GM12878 (cell line): ENCODE data around the gene MAPKAPK3. TPM values are rescaled to one million over a fixed set of nuclear protein-coding genes. Genes with fewer than 3 reads are reported as not detected.

Experiments
- BCL11A ChIP-seq: IDR thresholded peaks from 2 replicates; pipeline ENCODE4 v1.6.1; 2011; ENCODE audit warnings: low read depth, low read length
- EED ChIP-seq: sonication (generic); IDR thresholded peaks from 2 replicates; pipeline ENCODE4 v1.6.1; 2016; ENCODE audit warnings: antibody characterized with exemption, low read depth
- ESRRA ChIP-seq: IDR thresholded peaks from 2 replicates; pipeline ENCODE4 v1.6.1; 2012; ENCODE audit warnings: mild to moderate bottlenecking, low read length, improper control_type of control experiment
- MEF2B ChIP-seq: fragments of 450-650 bp; IDR thresholded peaks from 2 replicates; pipeline ENCODE4 v1.6.1; 2018; ENCODE audit warnings: mild to moderate bottlenecking, moderate library complexity; ENCODE audit not compliant: partially characterized antibody, poor library complexity, severe bottlenecking
- PML ChIP-seq: IDR thresholded peaks from 2 replicates; pipeline ENCODE4 v1.6.1; 2012; ENCODE audit warnings: low read length, inconsistent platforms
- SREBF2 ChIP-seq: IDR thresholded peaks from 2 replicates; pipeline ENCODE4 v1.6.1; 2012; ENCODE audit warnings: mild to moderate bottlenecking, low read length
- STAT1 ChIP-seq: fragments of 450-650 bp; conservative IDR thresholded peaks from 2 replicates; pipeline ENCODE4 v1.6.1; 2014; ENCODE audit warnings: antibody characterized with exemption, mild to moderate bottlenecking
- SUZ12 ChIP-seq: fragments of 200-600 bp; sonication (generic); IDR thresholded peaks from one replicate; pipeline ENCODE4 v1.6.1; 2018; ENCODE audit warnings: antibody characterized with exemption, mild to moderate bottlenecking; ENCODE audit not compliant: unreplicated experiment
- ZNF207 ChIP-seq: fragments of 450-650 bp; IDR thresholded peaks from 2 replicates; pipeline ENCODE4 v1.6.1; 2014; ENCODE audit warnings: antibody characterized with exemption, mild to moderate bottlenecking, borderline replicate concordance
- polyA plus RNA-seq, 11 experiments: library from polyadenylated mRNA; depleted of rRNA in 4 of 11; unstranded in 6 of 11; stranded (reverse) in 5 of 11; fragments of >200 nt; fragmentation: Nextera tagmentation in 4 of 11; fragmentation: Illumina TruSeq in 1 of 11; extraction: Ambion mirVana in 4 of 11; extraction: Trizol in 1 of 11; gene quantifications; 1 replicate in 1 of 11; 2 replicates in 10 of 11; pipeline versions ENCODE4 v1.2.1 to v1.2.3, GENCODE V29; 2011 to 2016; ENCODE audit warnings: inconsistent platforms in 2 of 11, missing spikeins in 2 of 11, low read depth in 1 of 11
- total RNA-seq, 4 experiments: library from RNA; depleted of rRNA in 3 of 4; stranded (reverse); fragments of >200 nt in 3 of 4; fragmentation: Illumina TruSeq in 1 of 4; extraction: Trizol in 1 of 4; gene quantifications; 2 replicates each; pipeline versions ENCODE4 v1.2.1 to v1.2.3, GENCODE V29; 2013 to 2021
- TF ChIP-seq, protein P1 (sequence below): fragments of 450-650 bp; IDR thresholded peaks from 2 replicates; pipeline ENCODE4 v1.6.1; 2017; ENCODE audit warnings: antibody characterized with exemption, mild to moderate bottlenecking, moderate library complexity
- TF ChIP-seq, protein P2 (sequence below): fragments of 450-650 bp; IDR thresholded peaks from 2 replicates; pipeline ENCODE4 v1.6.1; 2017; ENCODE audit warnings: mild to moderate bottlenecking, moderate library complexity
- TF ChIP-seq, protein P3 (sequence below): fragments of 450-650 bp; conservative IDR thresholded peaks from 2 replicates; pipeline ENCODE4 v1.6.1; 2017; ENCODE audit warnings: mild to moderate bottlenecking, moderate library complexity
- TF ChIP-seq, protein P4 (sequence below): fragments of 450-650 bp; IDR thresholded peaks from 2 replicates; pipeline ENCODE4 v1.6.1; 2016; ENCODE audit warnings: mild to moderate bottlenecking, moderate library complexity, borderline replicate concordance
- TF ChIP-seq, protein P5 (sequence below): fragments of 450-650 bp; IDR thresholded peaks from 2 replicates; pipeline ENCODE4 v1.6.1; 2017; ENCODE audit warnings: mild to moderate bottlenecking

The MAPKAPK3 gene
- total and polyA plus RNA-seq, 10 of the 15 experiments (the other 5 are each of a cell fraction or from before 2014, with no cell fraction given) = 7.9 to 66.0 (median 39.0) TPM

DNA sequence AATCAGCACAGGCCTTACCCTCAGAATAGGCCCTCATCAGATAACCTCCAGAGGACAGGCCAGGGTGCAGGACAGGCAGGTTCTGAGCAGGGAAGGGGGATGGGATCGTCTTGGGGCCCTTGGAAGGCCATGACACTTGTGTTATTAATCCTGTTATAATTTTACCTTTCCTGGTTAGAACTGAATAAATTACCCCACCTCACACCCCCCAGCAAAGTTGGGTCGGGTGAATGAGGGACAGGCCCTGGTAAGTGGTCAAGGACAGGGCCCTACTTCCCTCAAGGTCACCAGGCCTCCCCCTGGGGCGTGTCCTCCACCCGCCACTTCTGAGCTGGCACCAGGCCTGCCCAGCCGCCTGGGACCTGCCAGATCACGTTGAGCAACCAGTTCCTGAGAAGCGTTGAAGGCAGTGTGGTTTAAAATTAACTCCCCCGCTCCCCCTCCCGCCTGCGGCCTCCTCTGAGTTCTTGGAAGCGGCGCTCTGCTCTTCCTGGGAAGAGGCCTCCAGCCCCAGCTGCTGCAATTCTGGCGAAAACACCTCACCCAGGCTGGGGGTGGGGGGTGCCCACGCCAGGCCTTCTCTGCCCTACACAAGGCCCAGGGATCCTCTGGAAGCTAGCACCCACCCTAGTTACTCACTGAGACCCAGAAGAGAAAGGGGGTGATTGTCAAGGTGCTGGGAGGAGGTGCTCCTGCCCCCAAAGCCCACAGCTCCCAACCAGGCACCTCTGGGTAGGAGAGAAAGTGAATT is 15.9 kb upstream of the MAPKAPK3 start (continued):
- TF ChIP-seq, protein P1, sequence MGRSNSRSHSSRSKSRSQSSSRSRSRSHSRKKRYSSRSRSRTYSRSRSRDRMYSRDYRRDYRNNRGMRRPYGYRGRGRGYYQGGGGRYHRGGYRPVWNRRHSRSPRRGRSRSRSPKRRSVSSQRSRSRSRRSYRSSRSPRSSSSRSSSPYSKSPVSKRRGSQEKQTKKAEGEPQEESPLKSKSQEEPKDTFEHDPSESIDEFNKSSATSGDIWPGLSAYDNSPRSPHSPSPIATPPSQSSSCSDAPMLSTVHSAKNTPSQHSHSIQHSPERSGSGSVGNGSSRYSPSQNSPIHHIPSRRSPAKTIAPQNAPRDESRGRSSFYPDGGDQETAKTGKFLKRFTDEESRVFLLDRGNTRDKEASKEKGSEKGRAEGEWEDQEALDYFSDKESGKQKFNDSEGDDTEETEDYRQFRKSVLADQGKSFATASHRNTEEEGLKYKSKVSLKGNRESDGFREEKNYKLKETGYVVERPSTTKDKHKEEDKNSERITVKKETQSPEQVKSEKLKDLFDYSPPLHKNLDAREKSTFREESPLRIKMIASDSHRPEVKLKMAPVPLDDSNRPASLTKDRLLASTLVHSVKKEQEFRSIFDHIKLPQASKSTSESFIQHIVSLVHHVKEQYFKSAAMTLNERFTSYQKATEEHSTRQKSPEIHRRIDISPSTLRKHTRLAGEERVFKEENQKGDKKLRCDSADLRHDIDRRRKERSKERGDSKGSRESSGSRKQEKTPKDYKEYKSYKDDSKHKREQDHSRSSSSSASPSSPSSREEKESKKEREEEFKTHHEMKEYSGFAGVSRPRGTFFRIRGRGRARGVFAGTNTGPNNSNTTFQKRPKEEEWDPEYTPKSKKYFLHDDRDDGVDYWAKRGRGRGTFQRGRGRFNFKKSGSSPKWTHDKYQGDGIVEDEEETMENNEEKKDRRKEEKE = no peak
- TF ChIP-seq, protein P2, sequence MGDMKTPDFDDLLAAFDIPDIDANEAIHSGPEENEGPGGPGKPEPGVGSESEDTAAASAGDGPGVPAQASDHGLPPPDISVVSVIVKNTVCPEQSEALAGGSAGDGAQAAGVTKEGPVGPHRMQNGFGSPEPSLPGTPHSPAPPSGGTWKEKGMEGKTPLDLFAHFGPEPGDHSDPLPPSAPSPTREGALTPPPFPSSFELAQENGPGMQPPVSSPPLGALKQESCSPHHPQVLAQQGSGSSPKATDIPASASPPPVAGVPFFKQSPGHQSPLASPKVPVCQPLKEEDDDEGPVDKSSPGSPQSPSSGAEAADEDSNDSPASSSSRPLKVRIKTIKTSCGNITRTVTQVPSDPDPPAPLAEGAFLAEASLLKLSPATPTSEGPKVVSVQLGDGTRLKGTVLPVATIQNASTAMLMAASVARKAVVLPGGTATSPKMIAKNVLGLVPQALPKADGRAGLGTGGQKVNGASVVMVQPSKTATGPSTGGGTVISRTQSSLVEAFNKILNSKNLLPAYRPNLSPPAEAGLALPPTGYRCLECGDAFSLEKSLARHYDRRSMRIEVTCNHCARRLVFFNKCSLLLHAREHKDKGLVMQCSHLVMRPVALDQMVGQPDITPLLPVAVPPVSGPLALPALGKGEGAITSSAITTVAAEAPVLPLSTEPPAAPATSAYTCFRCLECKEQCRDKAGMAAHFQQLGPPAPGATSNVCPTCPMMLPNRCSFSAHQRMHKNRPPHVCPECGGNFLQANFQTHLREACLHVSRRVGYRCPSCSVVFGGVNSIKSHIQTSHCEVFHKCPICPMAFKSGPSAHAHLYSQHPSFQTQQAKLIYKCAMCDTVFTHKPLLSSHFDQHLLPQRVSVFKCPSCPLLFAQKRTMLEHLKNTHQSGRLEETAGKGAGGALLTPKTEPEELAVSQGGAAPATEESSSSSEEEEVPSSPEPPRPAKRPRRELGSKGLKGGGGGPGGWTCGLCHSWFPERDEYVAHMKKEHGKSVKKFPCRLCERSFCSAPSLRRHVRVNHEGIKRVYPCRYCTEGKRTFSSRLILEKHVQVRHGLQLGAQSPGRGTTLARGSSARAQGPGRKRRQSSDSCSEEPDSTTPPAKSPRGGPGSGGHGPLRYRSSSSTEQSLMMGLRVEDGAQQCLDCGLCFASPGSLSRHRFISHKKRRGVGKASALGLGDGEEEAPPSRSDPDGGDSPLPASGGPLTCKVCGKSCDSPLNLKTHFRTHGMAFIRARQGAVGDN = peak; percentile 95
- TF ChIP-seq SREBF2 (no peak), ZNF207 (no peak), STAT1 (no peak), BCL11A (no peak), EED (no peak), SUZ12 (no peak), ESRRA (peak; percentile 97), MEF2B (peak; percentile 57), PML (no peak)
- TF ChIP-seq, protein P3, sequence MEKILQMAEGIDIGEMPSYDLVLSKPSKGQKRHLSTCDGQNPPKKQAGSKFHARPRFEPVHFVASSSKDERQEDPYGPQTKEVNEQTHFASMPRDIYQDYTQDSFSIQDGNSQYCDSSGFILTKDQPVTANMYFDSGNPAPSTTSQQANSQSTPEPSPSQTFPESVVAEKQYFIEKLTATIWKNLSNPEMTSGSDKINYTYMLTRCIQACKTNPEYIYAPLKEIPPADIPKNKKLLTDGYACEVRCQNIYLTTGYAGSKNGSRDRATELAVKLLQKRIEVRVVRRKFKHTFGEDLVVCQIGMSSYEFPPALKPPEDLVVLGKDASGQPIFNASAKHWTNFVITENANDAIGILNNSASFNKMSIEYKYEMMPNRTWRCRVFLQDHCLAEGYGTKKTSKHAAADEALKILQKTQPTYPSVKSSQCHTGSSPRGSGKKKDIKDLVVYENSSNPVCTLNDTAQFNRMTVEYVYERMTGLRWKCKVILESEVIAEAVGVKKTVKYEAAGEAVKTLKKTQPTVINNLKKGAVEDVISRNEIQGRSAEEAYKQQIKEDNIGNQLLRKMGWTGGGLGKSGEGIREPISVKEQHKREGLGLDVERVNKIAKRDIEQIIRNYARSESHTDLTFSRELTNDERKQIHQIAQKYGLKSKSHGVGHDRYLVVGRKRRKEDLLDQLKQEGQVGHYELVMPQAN = no peak
- TF ChIP-seq, protein P4, sequence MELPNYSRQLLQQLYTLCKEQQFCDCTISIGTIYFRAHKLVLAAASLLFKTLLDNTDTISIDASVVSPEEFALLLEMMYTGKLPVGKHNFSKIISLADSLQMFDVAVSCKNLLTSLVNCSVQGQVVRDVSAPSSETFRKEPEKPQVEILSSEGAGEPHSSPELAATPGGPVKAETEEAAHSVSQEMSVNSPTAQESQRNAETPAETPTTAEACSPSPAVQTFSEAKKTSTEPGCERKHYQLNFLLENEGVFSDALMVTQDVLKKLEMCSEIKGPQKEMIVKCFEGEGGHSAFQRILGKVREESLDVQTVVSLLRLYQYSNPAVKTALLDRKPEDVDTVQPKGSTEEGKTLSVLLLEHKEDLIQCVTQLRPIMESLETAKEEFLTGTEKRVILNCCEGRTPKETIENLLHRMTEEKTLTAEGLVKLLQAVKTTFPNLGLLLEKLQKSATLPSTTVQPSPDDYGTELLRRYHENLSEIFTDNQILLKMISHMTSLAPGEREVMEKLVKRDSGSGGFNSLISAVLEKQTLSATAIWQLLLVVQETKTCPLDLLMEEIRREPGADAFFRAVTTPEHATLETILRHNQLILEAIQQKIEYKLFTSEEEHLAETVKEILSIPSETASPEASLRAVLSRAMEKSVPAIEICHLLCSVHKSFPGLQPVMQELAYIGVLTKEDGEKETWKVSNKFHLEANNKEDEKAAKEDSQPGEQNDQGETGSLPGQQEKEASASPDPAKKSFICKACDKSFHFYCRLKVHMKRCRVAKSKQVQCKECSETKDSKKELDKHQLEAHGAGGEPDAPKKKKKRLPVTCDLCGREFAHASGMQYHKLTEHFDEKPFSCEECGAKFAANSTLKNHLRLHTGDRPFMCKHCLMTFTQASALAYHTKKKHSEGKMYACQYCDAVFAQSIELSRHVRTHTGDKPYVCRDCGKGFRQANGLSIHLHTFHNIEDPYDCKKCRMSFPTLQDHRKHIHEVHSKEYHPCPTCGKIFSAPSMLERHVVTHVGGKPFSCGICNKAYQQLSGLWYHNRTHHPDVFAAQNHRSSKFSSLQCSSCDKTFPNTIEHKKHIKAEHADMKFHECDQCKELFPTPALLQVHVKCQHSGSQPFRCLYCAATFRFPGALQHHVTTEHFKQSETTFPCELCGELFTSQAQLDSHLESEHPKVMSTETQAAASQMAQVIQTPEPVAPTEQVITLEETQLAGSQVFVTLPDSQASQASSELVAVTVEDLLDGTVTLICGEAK = no peak
- TF ChIP-seq, protein P5, sequence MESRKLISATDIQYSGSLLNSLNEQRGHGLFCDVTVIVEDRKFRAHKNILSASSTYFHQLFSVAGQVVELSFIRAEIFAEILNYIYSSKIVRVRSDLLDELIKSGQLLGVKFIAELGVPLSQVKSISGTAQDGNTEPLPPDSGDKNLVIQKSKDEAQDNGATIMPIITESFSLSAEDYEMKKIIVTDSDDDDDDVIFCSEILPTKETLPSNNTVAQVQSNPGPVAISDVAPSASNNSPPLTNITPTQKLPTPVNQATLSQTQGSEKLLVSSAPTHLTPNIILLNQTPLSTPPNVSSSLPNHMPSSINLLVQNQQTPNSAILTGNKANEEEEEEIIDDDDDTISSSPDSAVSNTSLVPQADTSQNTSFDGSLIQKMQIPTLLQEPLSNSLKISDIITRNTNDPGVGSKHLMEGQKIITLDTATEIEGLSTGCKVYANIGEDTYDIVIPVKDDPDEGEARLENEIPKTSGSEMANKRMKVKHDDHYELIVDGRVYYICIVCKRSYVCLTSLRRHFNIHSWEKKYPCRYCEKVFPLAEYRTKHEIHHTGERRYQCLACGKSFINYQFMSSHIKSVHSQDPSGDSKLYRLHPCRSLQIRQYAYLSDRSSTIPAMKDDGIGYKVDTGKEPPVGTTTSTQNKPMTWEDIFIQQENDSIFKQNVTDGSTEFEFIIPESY = no peak
